ENCODE measurements around the gene NFATC4.
"Not testable (repeated sequence)": the region's sequence is repeated elsewhere in the genome, so short reads cannot be mapped to it uniquely, and the experiment has no call there.

The NFATC4 gene

DNA sequence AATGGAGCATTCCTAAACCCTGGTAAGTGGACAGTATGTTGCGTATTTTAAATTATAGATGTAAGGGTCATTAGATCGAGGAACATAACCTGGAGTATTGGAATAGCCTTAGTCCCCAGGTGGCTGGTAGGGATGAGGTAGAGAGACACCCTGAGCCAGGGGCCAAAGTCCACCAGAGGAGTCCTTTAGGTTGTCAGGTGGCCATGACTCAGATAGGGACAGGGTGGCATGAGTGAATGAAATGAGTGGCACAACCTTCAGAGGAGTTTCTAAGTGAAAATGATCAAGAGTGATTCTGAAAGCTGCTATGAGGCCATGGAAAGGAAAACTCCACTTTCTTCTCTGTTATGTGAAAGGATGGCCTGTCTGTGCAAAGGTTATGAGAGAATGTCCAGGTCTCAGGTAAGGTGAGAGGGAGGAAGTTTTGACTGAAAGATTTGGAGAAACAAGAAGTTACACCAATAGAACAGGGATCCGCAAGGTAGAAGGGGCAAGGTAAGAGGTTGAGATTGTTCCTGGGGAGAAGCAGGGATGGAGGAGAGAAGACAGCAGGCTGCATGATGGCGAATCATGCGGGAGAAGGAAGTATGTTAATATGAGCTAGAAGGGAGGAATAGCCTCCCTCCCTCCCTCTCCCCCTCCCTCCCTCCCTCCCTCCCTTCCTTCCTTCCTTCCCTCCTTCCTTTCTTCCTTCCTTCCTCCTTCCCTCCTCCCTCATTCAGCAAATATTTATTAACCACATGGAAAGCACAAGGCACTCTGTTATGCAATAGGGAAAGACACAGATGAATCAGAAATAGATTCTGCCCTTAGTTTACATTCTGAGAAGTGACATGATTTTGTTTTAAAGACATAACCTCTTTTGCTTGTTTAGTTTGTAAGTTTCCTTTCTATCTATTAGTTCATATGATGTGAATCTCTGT is 14.2 kb upstream of the NFATC4 start:
- H3K27ac ChIP-seq: no peak overlapping the region

DNA sequence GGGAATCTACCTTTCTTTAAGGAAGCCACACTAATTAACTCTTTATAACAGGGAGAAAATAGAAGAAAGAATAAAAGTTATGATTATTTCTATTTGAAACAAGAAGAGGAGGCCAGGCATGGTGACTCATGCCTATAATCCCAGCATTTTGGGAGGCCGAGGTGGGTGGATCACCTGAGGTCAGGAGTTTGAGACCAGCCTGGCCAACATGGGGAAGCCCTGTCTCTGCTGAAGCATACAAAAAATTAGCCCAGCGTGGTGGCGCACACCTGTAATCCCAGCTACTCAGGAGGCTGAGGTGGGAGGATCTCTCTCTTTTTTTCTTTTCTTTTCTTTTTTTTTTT is 13.5 kb upstream of the NFATC4 start:
- H3K27ac ChIP-seq: not testable (repeated sequence)

More for the DNA sequence above, 14.2 kb upstream of the NFATC4 start:
- TF ChIP-seq, protein P1, sequence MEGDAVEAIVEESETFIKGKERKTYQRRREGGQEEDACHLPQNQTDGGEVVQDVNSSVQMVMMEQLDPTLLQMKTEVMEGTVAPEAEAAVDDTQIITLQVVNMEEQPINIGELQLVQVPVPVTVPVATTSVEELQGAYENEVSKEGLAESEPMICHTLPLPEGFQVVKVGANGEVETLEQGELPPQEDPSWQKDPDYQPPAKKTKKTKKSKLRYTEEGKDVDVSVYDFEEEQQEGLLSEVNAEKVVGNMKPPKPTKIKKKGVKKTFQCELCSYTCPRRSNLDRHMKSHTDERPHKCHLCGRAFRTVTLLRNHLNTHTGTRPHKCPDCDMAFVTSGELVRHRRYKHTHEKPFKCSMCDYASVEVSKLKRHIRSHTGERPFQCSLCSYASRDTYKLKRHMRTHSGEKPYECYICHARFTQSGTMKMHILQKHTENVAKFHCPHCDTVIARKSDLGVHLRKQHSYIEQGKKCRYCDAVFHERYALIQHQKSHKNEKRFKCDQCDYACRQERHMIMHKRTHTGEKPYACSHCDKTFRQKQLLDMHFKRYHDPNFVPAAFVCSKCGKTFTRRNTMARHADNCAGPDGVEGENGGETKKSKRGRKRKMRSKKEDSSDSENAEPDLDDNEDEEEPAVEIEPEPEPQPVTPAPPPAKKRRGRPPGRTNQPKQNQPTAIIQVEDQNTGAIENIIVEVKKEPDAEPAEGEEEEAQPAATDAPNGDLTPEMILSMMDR (conservative IDR thresholded peaks at IDR 0.05): no peak

DNA sequence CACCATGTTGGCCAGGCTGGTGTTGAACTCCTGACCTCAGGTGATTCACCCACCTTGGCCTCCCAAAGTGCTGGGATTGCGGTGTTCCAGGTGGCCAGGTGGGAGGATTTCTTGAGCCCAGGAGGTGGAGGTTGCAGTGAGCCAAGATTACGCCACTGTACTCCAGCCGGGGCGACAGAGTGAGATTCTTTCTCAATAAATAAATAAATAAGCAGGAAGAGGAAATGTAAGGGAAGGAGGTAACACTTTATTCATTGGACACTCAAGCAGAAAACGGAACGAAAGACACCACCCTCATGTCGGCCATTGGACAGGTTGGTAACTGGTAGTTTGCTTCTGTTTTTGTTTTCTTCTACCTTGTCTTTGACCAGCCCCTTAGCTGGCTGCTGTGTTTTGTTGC is 13.0 kb upstream of the NFATC4 start:
- H3K27ac ChIP-seq: no peak overlapping the region
- TF ChIP-seq, protein P1 (conservative IDR thresholded peaks at IDR 0.05): no peak

DNA sequence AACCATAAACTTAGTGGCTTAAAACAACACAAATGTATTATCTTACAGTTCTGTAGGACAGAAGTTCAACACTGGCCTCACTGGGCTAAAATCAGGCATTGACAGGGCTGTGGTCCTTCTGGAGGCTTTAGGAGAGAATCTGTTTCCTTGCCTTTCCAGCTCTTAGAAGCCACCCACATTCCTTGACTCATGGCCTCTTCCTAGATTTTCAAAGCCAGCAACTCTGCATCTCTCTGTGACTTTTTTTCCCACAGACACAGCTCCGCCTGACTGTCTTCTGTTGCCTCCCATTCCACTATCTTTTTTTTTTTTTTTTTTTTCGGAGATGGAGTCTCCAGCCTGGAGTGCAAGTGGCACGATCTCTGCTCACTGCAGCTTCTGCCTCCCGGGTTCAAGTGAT is 11.8 kb upstream of the NFATC4 start:
- TF ChIP-seq, protein P1 (conservative IDR thresholded peaks at IDR 0.05): no peak
- no peak overlapping the region for H3K27ac ChIP-seq

DNA sequence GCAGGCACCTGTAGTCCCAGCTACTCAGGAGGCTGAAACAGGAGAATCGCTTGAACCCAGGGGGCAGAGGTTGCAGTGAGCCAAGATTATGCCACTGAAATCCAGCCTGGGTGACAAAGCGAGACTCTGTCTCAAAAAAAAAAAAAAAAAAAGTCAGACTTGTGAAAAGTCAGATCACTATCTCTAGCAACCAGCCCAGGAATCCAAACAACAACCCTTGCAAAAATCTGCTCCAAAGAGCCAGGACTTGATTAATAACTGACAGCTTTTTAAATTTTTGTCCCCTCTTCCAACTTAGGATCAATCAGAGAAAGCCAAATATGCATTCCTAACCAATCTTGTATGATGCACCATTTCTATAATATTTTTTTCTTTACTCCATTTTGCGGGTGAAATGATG is 7.7 kb upstream of the NFATC4 start:
- H3K27ac ChIP-seq: no peak overlapping the region

DNA sequence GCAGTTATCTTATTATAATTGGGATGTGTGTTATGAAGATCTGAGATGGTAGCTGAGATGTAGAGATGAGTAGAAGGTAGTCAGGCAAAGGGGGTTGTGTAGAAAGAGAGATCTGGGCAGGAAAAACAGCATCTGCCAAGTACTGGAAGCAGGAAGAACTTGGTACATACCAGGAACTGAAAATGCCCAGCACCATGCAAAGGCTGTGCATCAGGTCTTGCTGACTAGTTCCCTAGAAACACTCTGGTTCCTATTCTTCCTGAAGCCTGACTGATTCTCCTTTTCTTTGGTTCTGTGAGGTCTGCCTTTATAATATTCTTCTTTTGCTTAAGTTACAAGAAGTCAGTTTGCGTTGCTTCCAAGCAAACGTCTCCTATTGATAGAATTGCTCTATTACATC is 6.7 kb upstream of the NFATC4 start:
- no peak overlapping the region for H3K27ac ChIP-seq
- TF ChIP-seq, protein P1 (conservative IDR thresholded peaks at IDR 0.05): no peak

More for the DNA sequence above, 7.7 kb upstream of the NFATC4 start:
- TF ChIP-seq, protein P1 (conservative IDR thresholded peaks at IDR 0.05): no peak

DNA sequence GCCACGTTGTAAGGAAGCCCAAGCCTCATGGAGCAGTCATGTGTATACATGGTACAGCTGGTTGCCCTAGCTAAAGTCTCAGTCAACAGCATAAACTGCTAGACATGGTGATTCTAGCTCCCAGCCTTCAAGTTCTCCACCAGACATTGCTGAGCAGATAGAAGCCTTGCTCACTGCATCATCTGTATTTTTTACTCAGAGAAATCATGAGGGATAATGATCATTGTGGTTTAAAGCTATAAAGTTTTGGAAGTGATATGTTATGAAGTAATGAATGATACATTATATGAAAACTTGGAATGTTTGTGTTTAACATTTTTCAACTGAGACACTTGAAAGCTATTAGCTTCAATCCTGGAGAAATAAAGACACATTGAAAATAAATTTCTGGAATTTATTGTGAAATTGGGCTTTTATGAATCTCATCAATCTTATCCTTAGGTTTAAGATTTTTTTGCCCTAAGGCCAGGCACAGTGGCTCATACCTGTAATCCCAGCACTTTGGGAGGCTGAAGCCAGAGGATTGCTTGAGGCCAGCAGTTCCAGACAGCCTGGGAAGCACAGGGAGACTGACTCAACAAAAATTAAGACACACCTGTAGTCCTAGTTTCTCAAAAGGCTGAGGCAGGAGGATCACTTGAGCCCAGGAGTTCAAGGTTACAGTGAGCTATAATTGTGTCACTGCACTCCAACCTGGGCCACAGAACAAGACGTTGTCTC is 5.6 kb upstream of the NFATC4 start:
- no peak overlapping the region for H3K27ac ChIP-seq
- TF ChIP-seq, protein P1 (conservative IDR thresholded peaks at IDR 0.05): no peak

DNA sequence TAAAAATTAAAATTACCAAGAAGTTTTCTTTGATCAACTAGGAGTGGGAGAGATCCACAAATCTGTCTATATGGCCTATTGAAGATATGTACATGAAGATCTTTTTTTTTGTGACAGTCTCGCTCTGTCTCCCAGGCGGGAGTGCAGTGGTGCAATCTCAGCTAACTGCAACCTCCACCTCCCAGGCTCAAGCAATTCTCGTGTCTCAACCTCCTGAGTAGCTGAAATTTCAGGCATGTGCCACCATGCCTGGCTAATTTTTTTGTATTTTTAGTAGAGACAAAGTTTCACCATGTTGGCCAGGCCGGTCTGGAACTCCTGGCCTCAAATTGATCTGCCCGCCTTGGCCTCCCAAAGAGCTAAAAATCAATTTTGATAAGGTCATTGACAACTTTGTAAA is 4.6 kb upstream of the NFATC4 start:
- H3K27ac ChIP-seq: no peak overlapping the region
- TF ChIP-seq, protein P1 (conservative IDR thresholded peaks at IDR 0.05): no peak
